Common myeloid progenitor, CD34-positive (primary cell): ENCODE results near the gene C1orf56. TPM values are rescaled to one million over a fixed set of nuclear protein-coding genes. Genes with fewer than 3 reads are reported as not detected.

Experiments used
- CTCF ChIA-PET: fragments of 350-600 bp; sonication (Branson Sonifier 250); formaldehyde crosslinking; loops from one replicate; lab custom pipeline; 2021; ENCODE audit warnings: antibody characterized with exemption; lab: Charles Lee
- POLR2A ChIA-PET: fragments of 350-600 bp; sonication (Branson Sonifier 250); formaldehyde crosslinking; loops from one replicate; lab custom pipeline; 2021; ENCODE audit warnings: antibody characterized with exemption; lab: Charles Lee
- DNase-seq, 3 donors: peaks; one replicate each; pipeline versions ENCODE4 v3.0.0 to v3.0.0-alpha.2; 2013
- H3K27ac ChIP-seq, 2 experiments: 1 replicate in 1 of 2; 2 replicates in 1 of 2; pipeline ENCODE4 v1.7.0; 2013; ENCODE audit warnings: inconsistent platforms in 2 of 2, low read length in 2 of 2, mild to moderate bottlenecking in 2 of 2, low read depth in 1 of 2, moderate library complexity in 1 of 2; ENCODE audit not compliant: severe bottlenecking in 2 of 2, insufficient read depth in 1 of 2, poor library complexity in 1 of 2
- H3K27me3 ChIP-seq, 5 experiments: replicated peaks in 2 of 5; 1 replicate in 3 of 5; 2 replicates in 2 of 5; pipeline versions ENCODE4 v1.6.1 to v1.7.0; 2013; ENCODE audit warnings: low read length in 4 of 5, mild to moderate bottlenecking in 2 of 5, moderate library complexity in 2 of 5, inconsistent platforms in 1 of 5; ENCODE audit not compliant: insufficient read depth in 5 of 5, control insufficient read depth in 4 of 5
- H3K36me3 ChIP-seq, 4 experiments: 1 replicate in 2 of 4; 2 replicates in 2 of 4; pipeline versions ENCODE4 v1.6.1 to v1.7.0; 2013; ENCODE audit warnings: low read length in 3 of 4, control low read depth in 1 of 4, mild to moderate bottlenecking in 1 of 4; ENCODE audit not compliant: control insufficient read depth in 4 of 4, insufficient read depth in 4 of 4
- H3K4me1 ChIP-seq, 4 experiments: 1 replicate in 3 of 4; 2 replicates in 1 of 4; pipeline versions ENCODE4 v1.6.1 to v1.7.1; 2013; ENCODE audit warnings: low read length in 3 of 4, mild to moderate bottlenecking in 3 of 4, control low read depth in 1 of 4, inconsistent platforms in 1 of 4, moderate library complexity in 1 of 4; ENCODE audit not compliant: control insufficient read depth in 4 of 4, insufficient read depth in 4 of 4; ENCODE audit errors: control extremely low read depth in 1 of 4
- H3K4me3 ChIP-seq, 7 experiments: 1 replicate in 4 of 7; 2 replicates in 3 of 7; pipeline versions ENCODE4 v1.5.1 to v1.7.0; 2013; ENCODE audit warnings: mild to moderate bottlenecking in 7 of 7, low read length in 6 of 7, moderate library complexity in 6 of 7, inconsistent platforms in 2 of 7, low read depth in 2 of 7, control low read depth in 1 of 7; ENCODE audit not compliant: insufficient read depth in 4 of 7, control insufficient read depth in 1 of 7; ENCODE audit errors: extremely low read depth in 1 of 7
- H3K9me3 ChIP-seq, 5 experiments: 1 replicate in 4 of 5; 2 replicates in 1 of 5; pipeline versions ENCODE4 v1.6.1 to v1.7.1; 2013; ENCODE audit warnings: low read length in 4 of 5, mild to moderate bottlenecking in 2 of 5, inconsistent platforms in 1 of 5, low read depth in 1 of 5, moderate library complexity in 1 of 5; ENCODE audit not compliant: control insufficient read depth in 4 of 5, insufficient read depth in 2 of 5; ENCODE audit errors: control extremely low read depth in 1 of 5
- WGBS: methylation state at CpG from one replicate; pipeline ENCODE4 v1.1.5; 2013; ENCODE audit not compliant: insufficient coverage; 5-methylcytosine and 5-hydroxymethylcytosine counted together
- polyA plus RNA-seq: library from polyadenylated mRNA; unstranded; fragments of 120-200 nt; gene quantifications from one replicate; pipeline ENCODE4 v1.2.1, GENCODE V29; 2013

The C1orf56 gene
- polyA plus RNA-seq = 3.5 TPM

GRCh38 chr1:151047591-151047924 is at the start of gene C1orf56:
TSS of gene C1orf56 (plus strand) at chr1:151047751. CDS start at chr1:151047848, 97 bp downstream.
- CTCF ChIA-PET = interaction anchor here (0.5 to 8.2 kb wide), 8 partner anchors 10 to 107 kb away, joined by 3 to 59 read pairs (median 6); partner anchors contain the start of genes BNIPL, CDC42SE1 and MLLT11

GRCh38 chr1:150997949-150998348 is 49.6 kb upstream of the C1orf56 start:
- Histone ChIP-seq H3K4me1 (peaks cover 17 to 46% (median 44%) of the 10 kb centered on the region in 4 experiments), H3K9me3 (no peaks in the 10 kb centered on the region), H3K27me3 (no peaks in the 10 kb centered on the region), H3K4me3 (no peak overlapping the region), H3K27ac (no peak overlapping the region), H3K36me3 (peaks cover 5 to 36% (median 23%) of the 10 kb centered on the region in 4 experiments)
- ChIA-PET CTCF (interaction anchor here (1.8 to 12.3 kb wide), 5 partner anchors 8 to 157 kb away, joined by 3 to 235 read pairs (median 7); partner anchors contain the start of genes ANXA9, MINDY1 and SETDB1), POLR2A (interaction anchor here (0.6 to 1.2 kb wide), 2 partner anchors 8 to 58 kb away, joined by 3 read pairs; partner anchors contain the start of gene MINDY1)
- 70% methylated on average over 4 of the region's 5 CpGs for WGBS
- DNase-seq = no peak

More at GRCh38 chr1:151047591-151047924, at the start of gene C1orf56:
- DNase-seq = peak; percentile 54 to 57 (median 55)
- Histone ChIP-seq H3K4me1 (peaks cover 2 to 18% (median 9%) of the 10 kb centered on the region in 4 experiments), H3K27ac (peak within 1 kb of the TSS in 1 of 2 experiments; percentile 49), H3K27me3 (no peaks in the 10 kb centered on the region), H3K4me3 (peak within 1 kb of the TSS; percentile 56 to 92 (median 80)), H3K9me3 (no peaks in the 10 kb centered on the region), H3K36me3 (peaks cover 2 to 20% (median 8%) of the 10 kb centered on the region in 4 experiments)
- 2% methylated on average over 10 of the region's 29 CpGs for WGBS
- POLR2A ChIA-PET = interaction anchor here (0.6 to 2.6 kb wide), 2 partner anchors 11 to 65 kb away, joined by 7 to 8 read pairs; no protein-coding TSS in a partner anchor

- Histone ChIP-seq H3K36me3 (peaks cover 5 to 36% (median 23%) of the 10 kb centered on the region in 4 experiments), H3K4me3 (peak overlapping the region in 2 of 7 experiments; percentile 48 to 50), H3K27ac (peak overlapping the region; percentile 41 to 79), H3K27me3 (no peaks in the 10 kb centered on the region), H3K4me1 (peaks cover 20 to 58% (median 55%) of the 10 kb centered on the region in 4 experiments), H3K9me3 (no peaks in the 10 kb centered on the region)
- ChIA-PET CTCF (interaction anchor here (0.9 to 12.3 kb wide), 6 partner anchors 6 to 156 kb away, joined by 3 to 235 read pairs (median 5); partner anchors contain the start of genes ANXA9 and MINDY1), POLR2A (interaction anchor here (0.5 to 0.6 kb wide), 2 partner anchors 14 to 30 kb away, joined by 3 read pairs; no protein-coding TSS in a partner anchor)
- peak; percentile 68 to 92 (median 90) for DNase-seq
- 3% methylated on average over 6 of the region's 17 CpGs for WGBS
Measured at GRCh38 chr1:150999051-150999674, 48.4 kb upstream of the C1orf56 start.

GRCh38 chr1:150999926-151000325 is 47.6 kb upstream of the C1orf56 start:
- WGBS = 0% methylated on average over 1 of the region's 2 CpGs
- Histone ChIP-seq H3K4me3 (peak overlapping the region in 1 of 7 experiments; percentile 50), H3K27ac (peak overlapping the region; percentile 41 to 79), H3K4me1 (peaks cover 21 to 65% (median 61%) of the 10 kb centered on the region in 4 experiments), H3K27me3 (no peaks in the 10 kb centered on the region), H3K9me3 (no peaks in the 10 kb centered on the region), H3K36me3 (peaks cover 5 to 36% (median 23%) of the 10 kb centered on the region in 4 experiments)
- CTCF ChIA-PET = interaction anchor here (0.5 to 12.3 kb wide), 4 partner anchors 9 to 166 kb away, joined by 3 to 235 read pairs (median 5); partner anchors contain the start of genes ANXA9, LYSMD1 and SCNM1
- POLR2A ChIA-PET = interaction anchor here (0.5 kb wide), 2 partner anchors 30 to 70 kb away, joined by 3 read pairs; no protein-coding TSS in a partner anchor
- DNase-seq = no peak

- peaks cover 3 to 32% (median 21%) of the 10 kb centered on the region in 4 experiments for H3K36me3 ChIP-seq
- CTCF ChIA-PET = interaction anchor here (0.5 to 12.3 kb wide), 4 partner anchors 9 to 166 kb away, joined by 3 to 235 read pairs (median 5); partner anchors contain the start of genes ANXA9, LYSMD1 and SCNM1
Measured at GRCh38 chr1:151000408-151000807, 47.1 kb upstream of the C1orf56 start.

GRCh38 chr1:151001602-151002001 is 45.9 kb upstream of the C1orf56 start:
- ChIA-PET CTCF (interaction anchor here (0.9 to 12.3 kb wide), 5 partner anchors 19 to 55 kb away, joined by 3 to 235 read pairs (median 3); partner anchors contain the start of genes ANXA9 and C1orf56), POLR2A (no interaction called here)
- peaks cover 3 to 29% (median 20%) of the 10 kb centered on the region in 4 experiments for H3K36me3 ChIP-seq
- 85% methylated on average over 4 of the region's 4 CpGs for WGBS
- no peaks in the 10 kb centered on the region for H3K27me3 ChIP-seq
- H3K4me1 ChIP-seq = peaks cover 27 to 81% (median 76%) of the 10 kb centered on the region in 4 experiments
- no peak overlapping the region for H3K27ac ChIP-seq
- H3K4me3 ChIP-seq = peak overlapping the region in 1 of 7 experiments; percentile 18
- no peak for DNase-seq
- no peaks in the 10 kb centered on the region for H3K9me3 ChIP-seq

More at GRCh38 chr1:151000408-151000807, 47.1 kb upstream of the C1orf56 start:
- POLR2A ChIA-PET = interaction anchor here (0.5 kb wide), 1 partner anchor 70 kb away, joined by 3 read pairs; no protein-coding TSS in a partner anchor
- DNase-seq = no peak
- 100% methylated on average over 3 of the region's 3 CpGs for WGBS
- H3K27me3 ChIP-seq = no peaks in the 10 kb centered on the region
- H3K9me3 ChIP-seq = no peaks in the 10 kb centered on the region
- peaks cover 21 to 70% (median 66%) of the 10 kb centered on the region in 4 experiments for H3K4me1 ChIP-seq
- H3K27ac ChIP-seq = no peak overlapping the region
- no peak overlapping the region for H3K4me3 ChIP-seq
